Neuronal stem cell (in vitro differentiated cells): ENCODE results near the gene DCC.
A peak's percentile ranks its signal among the peaks of the same experiment; 100 is the strongest.

Source experiments
- DNase-seq: peaks from one replicate; pipeline ENCODE4 v3.0.0-alpha.2; 2013; ENCODE audit warnings: low spot score
- H2AFZ ChIP-seq: one replicate; pipeline ENCODE4 v1.6.1; 2013; ENCODE audit warnings: mild to moderate bottlenecking, low read length, inconsistent platforms
- H2AK5ac ChIP-seq: 2 replicates; pipeline ENCODE4 v1.6.1; 2013; ENCODE audit warnings: low read depth, mild to moderate bottlenecking, inconsistent platforms, low read length, moderate library complexity, mixed read lengths
- H2BK120ac ChIP-seq: 2 replicates; pipeline ENCODE4 v1.6.1; 2013; ENCODE audit warnings: low read depth, mild to moderate bottlenecking, inconsistent platforms, low read length, moderate library complexity, mixed read lengths
- H2BK12ac ChIP-seq: one replicate; pipeline ENCODE4 v1.6.1; 2013; ENCODE audit warnings: low read length, inconsistent platforms
- H2BK15ac ChIP-seq: 2 replicates; pipeline ENCODE4 v1.6.1; 2013; ENCODE audit warnings: mild to moderate bottlenecking, low read length, inconsistent platforms, mixed read lengths
- H2BK5ac ChIP-seq: one replicate; pipeline ENCODE4 v1.6.1; 2013; ENCODE audit warnings: inconsistent platforms, mild to moderate bottlenecking, low read length, moderate library complexity
- H3K14ac ChIP-seq: one replicate; pipeline ENCODE4 v1.6.1; 2013; ENCODE audit warnings: low read length, inconsistent platforms
- H3K18ac ChIP-seq: 2 replicates; pipeline ENCODE4 v1.6.1; 2013; ENCODE audit warnings: low read length, inconsistent platforms
- H3K23ac ChIP-seq: 2 replicates; pipeline ENCODE4 v1.6.1; 2013; ENCODE audit warnings: low read depth, mild to moderate bottlenecking, mixed read lengths, low read length, inconsistent platforms; ENCODE audit not compliant: poor library complexity
- H3K27ac ChIP-seq: replicated peaks from 3 replicates; pipeline ENCODE4 v1.5.1; 2013; ENCODE audit warnings: low read length, inconsistent platforms
- H3K27me3 ChIP-seq, 3 experiments: 2 replicates each; pipeline ENCODE4 v1.6.1; 2013; ENCODE audit warnings: low read length in 3 of 3, mild to moderate bottlenecking in 2 of 3, inconsistent platforms in 1 of 3, low read depth in 1 of 3, mixed read lengths in 1 of 3, moderate library complexity in 1 of 3; ENCODE audit not compliant: control insufficient read depth in 3 of 3, insufficient read depth in 3 of 3
- H3K36me3 ChIP-seq, 2 donors: replicated peaks in 1 of 2; 2 replicates each; pipeline ENCODE4 v1.6.1; 2013; ENCODE audit warnings: low read length in 2 of 2; ENCODE audit not compliant: control insufficient read depth in 2 of 2, insufficient read depth in 2 of 2
- H3K4ac ChIP-seq: 2 replicates; pipeline ENCODE4 v1.6.1; 2013; ENCODE audit warnings: inconsistent platforms, mild to moderate bottlenecking, low read length, moderate library complexity
- H3K4me1 ChIP-seq, 2 donors: 1 replicate in 1 of 2; 2 replicates in 1 of 2; pipeline ENCODE4 v1.6.1; 2013; ENCODE audit warnings: low read length in 2 of 2, low read depth in 1 of 2; ENCODE audit not compliant: control insufficient read depth in 2 of 2, insufficient read depth in 1 of 2
- H3K4me2 ChIP-seq: one replicate; pipeline ENCODE4 v1.6.1; 2013; ENCODE audit warnings: mild to moderate bottlenecking, low read length, inconsistent platforms; ENCODE audit not compliant: insufficient read depth, poor library complexity, severe bottlenecking
- H3K4me3 ChIP-seq, 2 donors: 2 replicates each; pipeline ENCODE4 v1.5.1; 2013; ENCODE audit warnings: low read length in 2 of 2, mild to moderate bottlenecking in 2 of 2, inconsistent platforms in 1 of 2, moderate library complexity in 1 of 2
- H3K79me1 ChIP-seq: one replicate; pipeline ENCODE4 v1.6.1; 2013; ENCODE audit warnings: low read depth, mild to moderate bottlenecking, inconsistent platforms, low read length, moderate library complexity
- H3K9ac ChIP-seq: one replicate; pipeline ENCODE4 v1.6.1; 2013; ENCODE audit warnings: mild to moderate bottlenecking, low read depth, low read length, inconsistent platforms; ENCODE audit not compliant: poor library complexity
- H3K9me3 ChIP-seq, 2 donors: replicated peaks in 1 of 2; 2 replicates each; pipeline versions ENCODE3 to v1.6.1; 2013; ENCODE audit warnings: low read length in 2 of 2, mild to moderate bottlenecking in 2 of 2, inconsistent platforms in 1 of 2, low read depth in 1 of 2, mixed read lengths in 1 of 2, moderate library complexity in 1 of 2; ENCODE audit not compliant: control insufficient read depth in 2 of 2, insufficient read depth in 1 of 2
- H4K8ac ChIP-seq: one replicate; pipeline ENCODE4 v1.6.1; 2013; ENCODE audit warnings: low read depth, mild to moderate bottlenecking, inconsistent platforms, low read length, moderate library complexity
- H4K91ac ChIP-seq: one replicate; pipeline ENCODE4 v1.6.1; 2013; ENCODE audit warnings: low read length, low read depth, mild to moderate bottlenecking, inconsistent platforms; ENCODE audit not compliant: poor library complexity
- WGBS, 2 donors: extraction: QIAGEN DNeasy Blood & Tissue Kit; methylation state at CpG; one replicate each; pipeline ENCODE4 v1.1.7; 2013; ENCODE audit warnings: missing lambda C conversion rate in 2 of 2, mixed read lengths in 1 of 2; ENCODE audit not compliant: insufficient read length in 2 of 2, insufficient replicate concordance in 1 of 2; ENCODE audit errors: extremely low coverage in 2 of 2; 5-methylcytosine and 5-hydroxymethylcytosine counted together

Gene DCC

GRCh38 chr18:53261241-53261640 lies 921.2 kb downstream of the DCC start:
- Histone ChIP-seq H3K27ac (no peak overlapping the region), H2BK120ac (no peak overlapping the region), H3K4me3 (no peak overlapping the region), H4K8ac (no peak overlapping the region), H3K18ac (no peak overlapping the region), H3K79me1 (no peaks in the 10 kb centered on the region), H2BK5ac (no peak overlapping the region), H3K23ac (no peak overlapping the region), H2BK15ac (no peak overlapping the region), H2AK5ac (no peak overlapping the region), H3K4me2 (no peak overlapping the region), H3K14ac (no peak overlapping the region), H3K27me3 (no peaks in the 10 kb centered on the region), H3K9ac (no peak overlapping the region), H4K91ac (no peak overlapping the region), H3K4ac (no peak overlapping the region), H2AFZ (no peak overlapping the region), H3K4me1 (no peaks in the 10 kb centered on the region), H2BK12ac (no peak overlapping the region), H3K36me3 (no peaks in the 10 kb centered on the region), H3K9me3 (peaks cover 2 to 3% of the 10 kb centered on the region in 2 donors)
- no peak for DNase-seq
- no CpG with 5 or more reads among the region's 5 CpGs for WGBS, 2 donors

GRCh38 chr18:53266850-53267249 lies 926.9 kb downstream of the DCC start:
- H2AK5ac ChIP-seq: no peak overlapping the region
- no peak overlapping the region for H2BK12ac ChIP-seq
- no peak overlapping the region for H2BK5ac ChIP-seq
- no peak overlapping the region for H3K23ac ChIP-seq
- no peak for DNase-seq
- H3K9ac ChIP-seq: no peak overlapping the region
- H2BK120ac ChIP-seq: no peak overlapping the region
- H3K79me1 ChIP-seq: no peaks in the 10 kb centered on the region
- no peaks in the 10 kb centered on the region for H3K27me3 ChIP-seq
- H4K8ac ChIP-seq: no peak overlapping the region
- H2BK15ac ChIP-seq: no peak overlapping the region
- H3K4me2 ChIP-seq: no peak overlapping the region
- no peak overlapping the region for H3K14ac ChIP-seq
- no peaks in the 10 kb centered on the region for H3K36me3 ChIP-seq
- no peaks in the 10 kb centered on the region for H3K4me1 ChIP-seq
- H3K18ac ChIP-seq: no peak overlapping the region
- no CpG with 5 or more reads among the region's 1 CpG for WGBS, 2 donors
- no peak overlapping the region for H3K4ac ChIP-seq
- H3K9me3 ChIP-seq: no peaks in the 10 kb centered on the region
- H2AFZ ChIP-seq: no peak overlapping the region
- H4K91ac ChIP-seq: no peak overlapping the region
- H3K4me3 ChIP-seq: no peak overlapping the region
- no peak overlapping the region for H3K27ac ChIP-seq

- H3K27ac ChIP-seq: no peak overlapping the region
- no peak overlapping the region for H3K14ac ChIP-seq
- H3K36me3 ChIP-seq: no peaks in the 10 kb centered on the region
- no peak overlapping the region for H3K4ac ChIP-seq
- no peaks in the 10 kb centered on the region for H3K27me3 ChIP-seq
- H2BK5ac ChIP-seq: no peak overlapping the region
- no CpG with 5 or more reads among the region's 3 CpGs for WGBS, 2 donors
- no peak overlapping the region for H3K9ac ChIP-seq
- no peak overlapping the region for H4K91ac ChIP-seq
- no peak overlapping the region for H2BK15ac ChIP-seq
- H2BK120ac ChIP-seq: no peak overlapping the region
- no peak overlapping the region for H3K23ac ChIP-seq
- no peaks in the 10 kb centered on the region for H3K9me3 ChIP-seq
- no peak overlapping the region for H3K4me3 ChIP-seq
- H2BK12ac ChIP-seq: no peak overlapping the region
- H3K4me1 ChIP-seq: no peaks in the 10 kb centered on the region
- DNase-seq: no peak
- H3K18ac ChIP-seq: no peak overlapping the region
- H2AFZ ChIP-seq: no peak overlapping the region
- no peaks in the 10 kb centered on the region for H3K79me1 ChIP-seq
- no peak overlapping the region for H2AK5ac ChIP-seq
- no peak overlapping the region for H4K8ac ChIP-seq
- no peak overlapping the region for H3K4me2 ChIP-seq
Observed at GRCh38 chr18:53268455-53268854, 928.5 kb downstream of the DCC start.

- Histone ChIP-seq H2BK120ac (no peak overlapping the region), H3K36me3 (no peaks in the 10 kb centered on the region), H3K14ac (no peak overlapping the region), H3K27me3 (no peaks in the 10 kb centered on the region), H3K4me2 (no peak overlapping the region), H3K4ac (no peak overlapping the region), H2BK15ac (no peak overlapping the region), H3K79me1 (no peaks in the 10 kb centered on the region), H3K23ac (no peak overlapping the region), H4K8ac (no peak overlapping the region), H3K4me3 (no peak overlapping the region), H2AK5ac (no peak overlapping the region), H2BK5ac (no peak overlapping the region), H3K9me3 (no peaks in the 10 kb centered on the region), H2AFZ (peak overlapping the region; percentile 45), H3K27ac (no peak overlapping the region), H3K9ac (no peak overlapping the region), H4K91ac (no peak overlapping the region), H2BK12ac (no peak overlapping the region), H3K18ac (no peak overlapping the region), H3K4me1 (peaks cover 0 to 2% of the 10 kb centered on the region in 2 donors)
- no CpG with 5 or more reads among the region's 2 CpGs for WGBS, 2 donors
- DNase-seq: no peak
Observed at GRCh38 chr18:53281406-53281805, 941.4 kb downstream of the DCC start.
